Measurements from ENCODE around the gene PIGV.
"Not testable (repeated sequence)": the region's sequence is repeated elsewhere in the genome, so short reads cannot be mapped to it uniquely, and the experiment has no call there.

PIGV gene

GRCh38 chr1:26829184-26829911 lies 41.6 kb downstream of the PIGV start:
- in situ Hi-C loops (cut with MboI; ENCODE audit: low sequenced_read_pairs): no loop called here

GRCh38 chr1:26831059-26831458 lies 43.3 kb downstream of the PIGV start:
- in situ Hi-C loops (cut with MboI; ENCODE audit: low sequenced_read_pairs): no loop called here

- in situ Hi-C loops (cut with MboI; ENCODE audit: low sequenced_read_pairs): no loop called here
These were observed 43.9 kb downstream of the PIGV start for GRCh38 chr1:26831546-26832248.

- in situ Hi-C loops (cut with MboI; ENCODE audit: low sequenced_read_pairs): no loop called here
These were observed 44.7 kb downstream of the PIGV start for GRCh38 chr1:26832249-26832960.

- in situ Hi-C loops (cut with MboI; ENCODE audit: low sequenced_read_pairs): no loop called here
These were observed 46.0 kb downstream of the PIGV start for GRCh38 chr1:26833432-26834405.

- in situ Hi-C loops (cut with MboI; ENCODE audit: low sequenced_read_pairs): not testable (repeated sequence)
These were observed 49.9 kb downstream of the PIGV start for GRCh38 chr1:26837665-26838064.

GRCh38 chr1:26838474-26839338 lies 51.0 kb downstream of the PIGV start:
- in situ Hi-C loops (cut with MboI; ENCODE audit: low sequenced_read_pairs): no loop called here

- in situ Hi-C loops (cut with MboI; ENCODE audit: low sequenced_read_pairs): no loop called here
These were observed 51.6 kb downstream of the PIGV start for GRCh38 chr1:26839339-26839722.

- in situ Hi-C loops (cut with MboI; ENCODE audit: low sequenced_read_pairs): no loop called here
These were observed 52.0 kb downstream of the PIGV start for GRCh38 chr1:26839779-26840178.

GRCh38 chr1:26844424-26845196 lies 56.9 kb downstream of the PIGV start:
- in situ Hi-C loops (cut with MboI; ENCODE audit: low sequenced_read_pairs): no loop called here

GRCh38 chr1:26847826-26848225 lies 60.1 kb downstream of the PIGV start:
- in situ Hi-C loops (cut with MboI; ENCODE audit: low sequenced_read_pairs): not testable (repeated sequence)

Measured in HL-60/S4 treated with phorbol 12-myristate 13-acetate at 8.2 ng/mL for 4 days and 3 days (cell line).